GM19193 (cell line): Measurements from ENCODE around the gene PRRC1.

ENCODE experiments used
- POLR2A ChIP-seq: IDR thresholded peaks from 4 replicates; pipeline ENCODE4 v1.6.1; 2011; ENCODE audit not compliant: insufficient read depth, insufficient read length; ENCODE audit errors: extremely low read depth

Gene PRRC1

GRCh38 chr5:127588368-127588767, 70.9 kb downstream of the PRRC1 start:
- no peak for TF ChIP-seq POLR2A

GRCh38 chr5:127589309-127590030, 72.0 kb downstream of the PRRC1 start:
- TF ChIP-seq POLR2A: no peak

- no peak for TF ChIP-seq POLR2A
Observed at GRCh38 chr5:127590156-127590722, 72.8 kb downstream of the PRRC1 start.

DNA sequence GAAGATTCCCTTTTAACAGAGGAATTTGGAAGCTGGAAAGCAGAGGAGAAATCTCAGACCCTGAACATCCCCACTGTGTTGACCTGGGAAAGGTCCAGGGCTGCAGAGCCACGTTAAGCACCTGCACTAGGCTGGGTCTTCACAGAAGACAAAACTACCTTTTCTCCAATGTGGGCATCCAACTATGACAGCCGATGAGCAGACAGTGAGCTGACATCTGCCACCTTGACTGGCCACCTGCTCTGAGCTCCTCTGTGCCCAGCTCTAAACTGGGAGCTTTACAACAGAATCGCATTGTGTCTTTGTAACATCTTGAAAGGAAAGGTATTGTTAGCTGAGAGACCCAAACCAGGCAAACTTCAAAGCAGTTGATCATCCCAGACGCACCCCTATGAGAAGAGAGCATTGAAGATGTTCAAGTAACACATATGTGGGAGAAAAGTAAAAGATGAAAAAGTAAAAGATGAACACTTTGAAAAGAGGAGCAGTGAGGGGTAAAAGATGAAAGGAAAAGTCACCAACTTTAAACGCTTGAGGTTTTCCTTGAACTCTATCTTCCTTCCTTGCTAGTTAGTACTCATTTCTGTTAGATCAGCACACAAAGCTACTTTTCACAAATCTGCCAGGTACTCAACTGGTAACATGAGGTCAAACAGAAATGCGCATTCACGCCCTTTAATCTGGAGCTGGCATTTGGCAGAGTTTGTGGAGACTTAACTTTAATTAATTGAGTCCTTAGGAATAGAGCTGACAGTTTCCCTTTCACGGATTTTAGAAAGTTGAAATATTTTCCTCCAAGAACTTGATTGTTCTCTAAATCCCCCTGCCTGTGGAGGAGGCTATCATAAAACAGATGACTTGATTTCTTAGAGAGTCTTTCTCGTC, 78.3 kb downstream of the PRRC1 start:
- no peak for TF ChIP-seq POLR2A

GRCh38 chr5:127596501-127596900, 79.1 kb downstream of the PRRC1 start:
- TF ChIP-seq POLR2A: no peak

- no peak for TF ChIP-seq POLR2A
Observed at GRCh38 chr5:127599320-127599719, 81.9 kb downstream of the PRRC1 start.

DNA sequence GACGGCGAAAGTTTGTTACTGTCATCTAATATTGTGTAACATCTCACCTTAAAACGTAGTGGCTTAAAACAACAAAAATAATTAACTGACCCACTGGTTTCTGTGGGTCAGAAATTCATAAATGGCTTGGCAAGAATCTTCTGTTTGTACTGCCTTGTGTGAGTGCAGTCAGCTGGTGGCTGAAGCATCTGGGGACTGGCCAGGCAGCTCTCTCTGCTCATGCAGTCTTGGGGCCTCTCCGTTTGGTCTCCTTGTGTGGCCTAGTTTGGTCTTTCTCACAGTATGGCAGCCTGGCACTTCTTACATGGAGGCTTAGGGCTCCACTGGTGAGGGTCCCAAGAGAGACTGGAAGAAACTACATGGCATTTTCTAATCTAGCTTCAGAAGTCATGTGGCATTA, 82.4 kb downstream of the PRRC1 start:
- no peak for TF ChIP-seq POLR2A

DNA sequence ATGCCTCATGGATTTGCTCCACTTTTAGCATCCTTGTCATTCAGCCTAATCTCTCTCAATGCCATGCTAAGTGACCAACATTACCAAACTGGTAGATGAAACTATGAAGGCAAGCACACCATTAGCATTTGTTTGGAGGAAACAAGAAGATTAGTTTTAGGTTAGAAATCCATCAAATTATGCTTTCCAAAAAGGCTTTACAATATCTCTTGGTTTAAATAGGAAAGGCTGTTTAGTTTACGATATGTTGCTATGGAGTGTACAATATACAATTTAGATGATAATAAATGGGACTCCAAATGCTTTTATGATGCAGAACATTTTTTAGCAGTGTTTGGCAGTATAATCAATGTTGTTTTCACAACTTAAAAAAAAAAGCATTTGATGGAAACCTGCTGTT, 83.7 kb downstream of the PRRC1 start:
- no peak for TF ChIP-seq POLR2A

DNA sequence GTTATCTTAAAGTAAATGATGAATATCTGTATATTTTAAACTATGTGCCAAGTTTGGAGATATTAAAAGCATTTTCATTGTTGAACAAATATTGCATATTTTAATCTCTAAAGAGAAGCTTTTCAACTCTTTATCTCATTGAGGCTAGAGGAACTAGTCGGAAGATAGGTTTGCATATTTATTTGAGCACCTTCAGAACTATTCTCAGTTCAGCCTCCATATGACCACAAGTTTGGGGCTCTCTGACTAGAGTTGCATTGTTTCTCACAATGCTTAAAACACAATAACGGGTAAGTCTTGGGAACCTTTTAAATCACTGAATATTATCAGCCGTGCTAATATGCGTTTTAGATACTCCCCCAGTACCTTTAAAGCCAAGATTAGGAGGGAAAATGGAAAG, 84.2 kb downstream of the PRRC1 start:
- no peak for TF ChIP-seq POLR2A

- no peak for TF ChIP-seq POLR2A
Observed at GRCh38 chr5:127602481-127602880, 85.0 kb downstream of the PRRC1 start.

GRCh38 chr5:127602896-127603844, 85.7 kb downstream of the PRRC1 start:
- no peak for TF ChIP-seq POLR2A
